Tibial nerve (tissue), 4 donors: Measurements from ENCODE around the gene CTXN3. TPM values are rescaled to one million over a fixed set of nuclear protein-coding genes. Genes with fewer than 3 reads are reported as not detected.
A peak's percentile ranks its signal among the peaks of the same experiment; 100 is the strongest.

Experiments
- DNase-seq, 2 donors: peaks; one replicate each; pipeline ENCODE4 v3.0.0-alpha.2; 2019; ENCODE audit warnings: low spot score in 2 of 2
- H3K27ac ChIP-seq, 4 donors: fragments of 200-600 bp; sonication (generic) in 3 of 4; one replicate each; pipeline ENCODE4 v1.5.1; 2017 to 2019; ENCODE audit warnings: mild to moderate bottlenecking in 1 of 4
- H3K27me3 ChIP-seq, 2 donors: fragments of 200-600 bp; sonication (generic) in 1 of 2; one replicate each; pipeline versions ENCODE4 v1.5.1 to v1.6.0; 2017 to 2019
- H3K36me3 ChIP-seq, 3 donors: fragments of 200-600 bp; sonication (generic); one replicate each; pipeline ENCODE4 v1.5.1; 2018 to 2019
- H3K4me1 ChIP-seq, 4 donors: fragments of 200-600 bp; sonication (generic) in 3 of 4; one replicate each; pipeline ENCODE4 v1.5.1; 2017 to 2019
- H3K4me3 ChIP-seq, 4 donors: fragments of 200-600 bp; sonication (generic) in 3 of 4; one replicate each; pipeline ENCODE4 v1.5.1; 2017 to 2019; ENCODE audit warnings: mild to moderate bottlenecking in 1 of 4, moderate library complexity in 1 of 4
- H3K9me3 ChIP-seq, 4 donors: fragments of 200-600 bp; sonication (generic) in 3 of 4; one replicate each; pipeline ENCODE4 v1.5.1; 2017 to 2019
- CTCF ChIP-seq, 5 experiments: fragments of 200-600 bp in 3 of 5; fragments of 450-650 bp in 2 of 5; sonication (generic) in 3 of 5; IDR thresholded peaks; one replicate each; pipeline ENCODE4 v1.5.1; 2016 to 2019; ENCODE audit warnings: antibody characterized with exemption in 5 of 5, mild to moderate bottlenecking in 3 of 5, moderate library complexity in 2 of 5
- EP300 ChIP-seq, 2 donors: sonication (generic); formaldehyde crosslinking; IDR thresholded peaks; one replicate each; pipeline ENCODE4 v1.6.1; 2017; ENCODE audit warnings: antibody characterized with exemption in 2 of 2, mild to moderate bottlenecking in 1 of 2
- POLR2A ChIP-seq, 2 donors: fragments of 450-650 bp; IDR thresholded peaks; one replicate each; pipeline ENCODE4 v1.6.1; 2017; ENCODE audit warnings: antibody characterized with exemption in 2 of 2, mild to moderate bottlenecking in 2 of 2, moderate library complexity in 2 of 2
- WGBS, 2 donors: methylation state at CpG; one replicate each; pipeline ENCODE4 v1.1.5; 2018; 5-methylcytosine and 5-hydroxymethylcytosine counted together
- total RNA-seq, 4 donors: library from RNA; depleted of rRNA; stranded (reverse); fragments of >200 nt; gene quantifications; one replicate each; pipeline ENCODE4 v1.1.0, GENCODE V29; 2016

Gene CTXN3
- total RNA-seq, 4 donors from 2014 or later = not detected

GRCh38 chr5:127705120-127705892 lies 56.4 kb downstream of the CTXN3 start:
- peak overlapping the region in 3 of 4 donors; percentile 52 to 89 (median 87) for H3K27ac ChIP-seq

GRCh38 chr5:127706691-127707090 lies 57.8 kb downstream of the CTXN3 start:
- no peaks in the 10 kb centered on the region for H3K27me3 ChIP-seq
- no peaks in the 10 kb centered on the region for H3K36me3 ChIP-seq
- H3K9me3 ChIP-seq = no peaks in the 10 kb centered on the region
- H3K4me1 ChIP-seq = peaks cover 0 to 48% (median 14%) of the 10 kb centered on the region in 4 donors
- WGBS, 2 donors = 50 to 64% methylated on average over 1 of the region's 1 CpG
- DNase-seq = no peak
- TF ChIP-seq POLR2A (IDR thresholded peaks at IDR 0.05) (no peak), CTCF (IDR thresholded peaks at IDR 0.05) (no peak), EP300 (IDR thresholded peaks at IDR 0.05) (no peak)
- H3K4me3 ChIP-seq = no peak overlapping the region
- peak overlapping the region; percentile 15 to 89 (median 79) for H3K27ac ChIP-seq

More at GRCh38 chr5:127705120-127705892, 56.4 kb downstream of the CTXN3 start:
- Histone ChIP-seq H3K27me3 (no peaks in the 10 kb centered on the region), H3K9me3 (no peaks in the 10 kb centered on the region), H3K4me1 (peaks cover 0 to 48% (median 14%) of the 10 kb centered on the region in 4 donors), H3K36me3 (no peaks in the 10 kb centered on the region), H3K4me3 (no peak overlapping the region)
- TF ChIP-seq EP300 (IDR thresholded peaks at IDR 0.05) = peak in 1 of 2 donors; percentile 47
- TF ChIP-seq CTCF (IDR thresholded peaks at IDR 0.05) = no peak
- WGBS, 2 donors = 19 to 38% methylated on average over 4 of the region's 4 CpGs
- peak in 1 of 2 donors; percentile 43 for DNase-seq

GRCh38 chr5:127707209-127707608 lies 58.3 kb downstream of the CTXN3 start:
- peaks cover 0 to 48% (median 14%) of the 10 kb centered on the region in 4 donors for H3K4me1 ChIP-seq
- H3K27ac ChIP-seq = peak overlapping the region; percentile 64 to 89 (median 79)
- H3K36me3 ChIP-seq = no peaks in the 10 kb centered on the region
- H3K4me3 ChIP-seq = no peak overlapping the region
- TF ChIP-seq EP300 (IDR thresholded peaks at IDR 0.05) (peak; percentile 67 to 91), POLR2A (IDR thresholded peaks at IDR 0.05) (peak in 1 of 2 donors; percentile 26), CTCF (IDR thresholded peaks at IDR 0.05) (no peak)
- H3K27me3 ChIP-seq = no peaks in the 10 kb centered on the region
- H3K9me3 ChIP-seq = no peaks in the 10 kb centered on the region
- WGBS, 2 donors = 22 to 29% methylated on average over 3 of the region's 3 CpGs
- no peak for DNase-seq

Other genes starting within 250 kb of the CTXN3 start
- gene PRRC1, start 131.4 kb upstream of the CTXN3 start, total RNA-seq = 10 to 100 TPM; 31.5 to 72.2 (median 44.7) TPM
- 1 to 10 TPM in 3 of 4 donors, under 1 TPM in 1; 0.87 to 2.1 (median 1.9) TPM for gene CCDC192, start 54.3 kb downstream of the CTXN3 start, total RNA-seq